ENCODE measurements around the gene PARL.

DNA sequence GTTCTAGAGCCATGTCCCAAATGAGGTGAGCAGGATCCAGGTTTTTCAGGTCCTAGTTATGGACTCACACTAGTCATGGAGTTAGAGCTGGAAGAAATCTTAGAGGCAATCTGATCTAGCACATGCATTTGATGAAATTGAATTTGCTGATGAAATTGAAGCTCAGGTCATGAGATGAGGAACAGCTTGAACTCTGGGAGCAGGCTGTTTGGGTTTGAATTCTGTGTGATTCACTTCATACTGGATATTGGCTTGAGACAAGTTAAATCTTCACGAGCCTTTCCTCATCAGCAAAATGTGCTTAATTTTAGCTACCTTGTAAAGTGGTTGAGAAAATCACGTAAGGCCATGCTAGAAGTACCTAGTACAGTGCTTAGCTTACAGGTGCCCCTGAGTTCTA lies 33.5 kb upstream of the PARL start:
- TF ChIP-seq POLR2A (IDR thresholded peaks at IDR 0.05): no peak
- TF ChIP-seq, protein P1, sequence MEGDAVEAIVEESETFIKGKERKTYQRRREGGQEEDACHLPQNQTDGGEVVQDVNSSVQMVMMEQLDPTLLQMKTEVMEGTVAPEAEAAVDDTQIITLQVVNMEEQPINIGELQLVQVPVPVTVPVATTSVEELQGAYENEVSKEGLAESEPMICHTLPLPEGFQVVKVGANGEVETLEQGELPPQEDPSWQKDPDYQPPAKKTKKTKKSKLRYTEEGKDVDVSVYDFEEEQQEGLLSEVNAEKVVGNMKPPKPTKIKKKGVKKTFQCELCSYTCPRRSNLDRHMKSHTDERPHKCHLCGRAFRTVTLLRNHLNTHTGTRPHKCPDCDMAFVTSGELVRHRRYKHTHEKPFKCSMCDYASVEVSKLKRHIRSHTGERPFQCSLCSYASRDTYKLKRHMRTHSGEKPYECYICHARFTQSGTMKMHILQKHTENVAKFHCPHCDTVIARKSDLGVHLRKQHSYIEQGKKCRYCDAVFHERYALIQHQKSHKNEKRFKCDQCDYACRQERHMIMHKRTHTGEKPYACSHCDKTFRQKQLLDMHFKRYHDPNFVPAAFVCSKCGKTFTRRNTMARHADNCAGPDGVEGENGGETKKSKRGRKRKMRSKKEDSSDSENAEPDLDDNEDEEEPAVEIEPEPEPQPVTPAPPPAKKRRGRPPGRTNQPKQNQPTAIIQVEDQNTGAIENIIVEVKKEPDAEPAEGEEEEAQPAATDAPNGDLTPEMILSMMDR (IDR thresholded peaks at IDR 0.05): no peak

Measured in uterus (tissue), 2 donors.